HG02981 (cell line): ENCODE results near the gene LIMCH1.

Experiments
- ATAC-seq: cut with Tn5 transposase; IDR thresholded peaks from one replicate; pipeline ENCODE4 v1.9.1; 2021; ENCODE audit warnings: mild to moderate bottlenecking, moderate library complexity; ENCODE audit not compliant: unreplicated experiment

LIMCH1 gene

DNA sequence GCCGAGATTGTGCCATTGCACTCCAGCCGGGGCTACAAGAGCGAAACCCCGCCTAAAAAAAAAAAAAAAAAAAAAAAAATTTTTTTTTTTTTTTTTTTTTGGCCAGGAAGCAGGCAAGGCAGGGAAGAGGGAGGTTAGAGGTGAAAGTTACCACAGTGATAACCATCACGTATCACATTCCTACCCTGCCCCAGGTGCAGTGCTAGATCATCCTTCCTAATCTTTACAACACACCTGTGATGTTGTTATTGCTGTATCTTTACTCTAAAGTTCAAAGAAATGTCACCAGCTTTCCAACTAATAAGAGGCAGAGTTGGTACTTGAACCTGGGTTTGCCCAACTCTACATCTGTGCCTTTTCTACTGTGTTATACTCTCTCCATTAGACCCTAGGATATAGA, 7.2 kb upstream of the LIMCH1 start:
- ATAC-seq: no peak

DNA sequence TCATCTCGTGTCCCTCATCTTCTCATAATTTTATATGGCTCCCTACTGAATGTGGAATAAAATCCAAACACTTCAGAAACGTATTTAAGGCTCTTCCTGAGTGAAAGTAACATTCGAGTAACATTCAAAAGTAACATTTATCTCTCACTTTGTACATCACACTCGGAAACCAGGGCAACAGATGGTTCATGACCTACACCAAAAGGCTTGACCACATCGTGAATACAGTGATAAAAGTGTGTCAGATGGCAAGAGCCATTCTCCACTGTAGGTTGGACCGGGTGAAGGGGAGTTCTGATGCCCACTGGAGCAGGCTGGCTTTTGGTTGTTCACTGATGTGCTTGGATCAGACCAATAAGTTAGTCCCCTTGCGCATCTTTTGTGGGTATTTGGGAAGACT, 5.6 kb upstream of the LIMCH1 start:
- ATAC-seq: no peak

GRCh38 chr4:41532882-41533281, 5.1 kb upstream of the LIMCH1 start:
- ATAC-seq: no peak

- no peak for ATAC-seq
Measured at GRCh38 chr4:41533680-41534079, 4.3 kb upstream of the LIMCH1 start.

DNA sequence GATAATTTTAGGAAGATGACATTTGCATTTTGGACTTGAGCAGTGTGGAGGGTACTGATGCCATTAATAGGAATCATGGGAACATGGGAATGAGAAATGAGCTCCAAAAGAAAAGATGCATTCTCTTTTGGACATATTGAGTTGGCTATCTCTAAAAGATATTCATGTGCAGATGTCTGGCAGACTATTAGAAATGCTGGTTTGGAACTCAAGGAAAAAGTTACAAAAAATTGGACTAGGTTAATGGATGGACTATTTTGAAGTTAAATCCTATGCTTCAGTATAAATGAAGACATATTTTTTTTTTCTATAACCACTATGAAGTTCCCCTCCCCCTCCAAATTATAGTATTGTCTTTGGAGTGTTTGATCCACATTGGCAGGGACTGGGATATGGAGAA, 3.6 kb upstream of the LIMCH1 start:
- ATAC-seq: no peak

DNA sequence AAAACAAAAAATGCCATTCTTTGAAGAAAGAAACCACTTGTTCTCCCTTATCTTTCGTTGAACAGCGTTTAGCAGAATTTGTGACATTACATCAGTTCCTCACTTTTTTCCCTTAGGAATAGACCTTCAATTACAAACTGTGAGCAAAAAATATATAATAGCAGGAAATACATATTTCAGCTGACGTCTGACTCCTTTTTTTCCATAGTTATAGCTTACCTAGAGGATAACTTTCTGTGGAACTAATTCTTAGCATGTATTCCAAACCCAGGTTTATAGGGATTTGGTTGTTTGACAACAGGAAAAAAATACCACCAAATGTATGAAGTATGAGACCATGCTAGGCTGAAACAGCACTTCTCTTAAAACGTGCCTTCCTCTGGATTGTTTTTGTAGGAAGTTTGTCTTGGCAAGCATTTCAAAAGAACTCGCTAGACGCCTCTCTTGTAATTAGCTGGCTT, 2.0 kb upstream of the LIMCH1 start:
- ATAC-seq: no peak

- no peak for ATAC-seq
Measured at GRCh38 chr4:41537292-41537890, 566 bp upstream of the LIMCH1 start.

DNA sequence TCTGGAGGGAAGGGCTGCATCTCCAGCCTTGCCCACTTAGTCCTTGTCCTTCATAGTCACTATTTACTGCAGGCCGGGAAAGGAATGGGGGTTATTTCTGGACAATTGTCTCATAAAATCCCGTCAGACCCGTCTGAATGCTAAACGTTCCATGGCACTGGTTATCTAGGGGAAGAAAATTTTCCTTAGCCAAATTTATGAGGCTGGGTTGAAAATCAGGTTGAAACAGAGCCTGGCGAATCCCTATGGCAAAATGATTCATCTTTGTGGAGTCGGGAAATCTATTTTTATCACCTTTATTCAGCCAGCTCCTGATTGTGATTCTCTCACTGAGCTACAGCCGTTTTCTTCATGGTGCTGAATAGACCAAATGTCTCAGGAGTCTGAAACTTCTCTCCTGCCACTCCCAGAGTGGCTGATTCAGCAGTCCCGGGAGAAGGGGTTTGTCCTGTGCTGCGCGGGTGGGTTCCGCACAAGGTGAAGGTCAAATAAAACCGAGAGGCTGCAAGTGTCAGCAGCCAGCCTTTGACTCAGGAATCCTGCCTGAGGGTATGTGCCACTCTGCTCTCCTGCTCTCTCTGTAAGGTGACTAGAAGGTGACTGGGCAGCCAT, 1.0 kb downstream of the LIMCH1 start:
- no peak for ATAC-seq

GRCh38 chr4:41539711-41540110, 1.8 kb downstream of the LIMCH1 start:
- ATAC-seq: no peak

DNA sequence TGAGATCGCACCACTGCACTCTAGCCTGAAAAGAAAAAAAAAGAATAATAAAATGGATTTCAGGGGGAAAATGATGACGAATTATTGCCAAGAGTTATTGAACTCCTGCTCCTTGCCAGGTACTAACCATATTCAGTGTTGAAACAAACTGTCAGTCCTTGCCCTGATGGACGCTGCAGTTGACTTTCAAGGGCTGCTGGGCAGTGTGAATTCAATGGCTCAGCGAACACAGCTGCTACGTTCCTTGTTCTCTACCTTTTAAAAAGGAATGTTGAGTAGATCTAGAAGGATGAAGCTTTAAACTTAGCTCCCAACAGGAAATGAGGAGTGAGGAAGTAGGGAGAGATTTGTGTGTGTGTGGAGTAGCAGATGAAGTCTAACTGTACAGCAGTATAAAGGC, 2.7 kb downstream of the LIMCH1 start:
- ATAC-seq: no peak

GRCh38 chr4:41541687-41542094, 3.7 kb downstream of the LIMCH1 start:
- no peak for ATAC-seq

GRCh38 chr4:41542526-41543275, 4.7 kb downstream of the LIMCH1 start:
- ATAC-seq: no peak

GRCh38 chr4:41545238-41545637, 7.3 kb downstream of the LIMCH1 start:
- no peak for ATAC-seq

DNA sequence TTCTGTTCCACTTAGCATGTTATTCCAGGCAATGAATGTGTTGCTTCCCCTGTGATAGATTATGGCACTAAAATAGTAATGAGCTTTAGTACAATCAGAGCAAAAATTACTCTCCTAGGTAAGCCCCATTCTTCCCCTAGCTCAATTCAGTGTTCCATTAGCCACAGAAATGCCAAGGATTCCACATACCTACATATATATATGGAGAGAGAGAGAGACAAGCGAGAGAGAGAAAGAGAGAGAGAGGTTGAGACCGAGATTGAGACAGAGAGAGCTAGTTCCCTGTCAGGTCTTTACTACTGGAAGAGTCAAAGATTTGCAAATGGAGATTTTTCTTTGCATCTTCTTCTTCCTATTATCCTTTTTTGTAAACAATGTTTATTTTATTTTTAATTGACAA, 8.7 kb downstream of the LIMCH1 start:
- ATAC-seq: no peak

GRCh38 chr4:41548305-41548880, 10.4 kb downstream of the LIMCH1 start:
- no peak for ATAC-seq

GRCh38 chr4:41549478-41549877, 11.5 kb downstream of the LIMCH1 start:
- ATAC-seq: no peak

DNA sequence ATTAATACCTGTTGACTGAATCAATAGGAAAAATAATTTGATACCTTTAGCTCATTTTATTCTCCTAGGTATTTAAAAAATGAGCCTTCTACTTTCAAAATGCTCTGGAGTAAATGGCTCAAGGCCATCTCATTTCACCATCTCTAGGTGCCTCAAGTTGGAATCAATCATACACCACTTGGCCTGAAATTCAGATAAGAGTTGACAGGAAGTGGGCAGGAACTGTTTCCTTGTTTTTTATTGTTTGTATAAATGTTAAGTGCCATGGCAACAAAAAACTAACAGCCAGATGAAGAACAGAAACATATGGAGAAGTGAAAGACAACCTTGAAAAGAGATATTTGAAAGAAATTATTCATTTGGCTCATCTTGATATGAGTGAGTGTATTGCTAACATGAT, 12.4 kb downstream of the LIMCH1 start:
- no peak for ATAC-seq

DNA sequence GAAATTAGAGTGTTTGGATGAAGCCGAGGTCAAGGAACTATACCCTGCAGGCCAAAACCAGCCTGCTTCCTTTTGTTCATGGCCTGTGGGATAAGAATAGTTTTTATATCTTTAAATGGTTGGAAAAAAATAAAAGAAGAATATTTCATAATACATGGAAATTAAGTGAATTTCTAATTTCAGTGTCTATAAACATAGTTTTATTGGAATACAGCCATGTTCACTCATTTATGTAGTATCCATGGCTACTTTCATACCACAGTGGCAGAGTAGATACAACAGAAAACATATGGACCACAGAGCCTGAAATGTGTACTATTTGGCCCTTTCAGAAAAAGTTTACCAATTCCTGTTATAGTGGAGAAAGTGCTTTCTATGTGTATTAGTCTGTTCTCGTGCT, 13.6 kb downstream of the LIMCH1 start:
- ATAC-seq: no peak

DNA sequence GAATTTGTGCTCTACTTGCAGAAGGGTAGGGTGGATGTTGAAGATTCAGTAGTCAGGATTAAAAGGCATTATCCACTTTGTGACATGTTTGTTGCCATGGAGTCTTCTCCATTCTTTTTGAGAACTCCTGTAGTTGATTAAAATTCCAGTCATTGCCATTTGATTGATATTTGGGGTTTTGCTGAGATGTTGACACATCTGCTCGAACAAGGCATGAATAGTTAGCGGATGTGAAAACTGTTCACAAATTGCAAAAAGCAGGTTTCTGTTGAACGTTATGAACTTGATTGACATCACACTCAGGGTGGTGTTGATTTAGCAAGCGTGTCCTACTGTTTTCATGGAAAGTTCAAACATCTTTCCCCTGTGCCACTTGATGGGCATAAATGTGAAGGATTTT, 16.9 kb downstream of the LIMCH1 start:
- ATAC-seq: no peak

DNA sequence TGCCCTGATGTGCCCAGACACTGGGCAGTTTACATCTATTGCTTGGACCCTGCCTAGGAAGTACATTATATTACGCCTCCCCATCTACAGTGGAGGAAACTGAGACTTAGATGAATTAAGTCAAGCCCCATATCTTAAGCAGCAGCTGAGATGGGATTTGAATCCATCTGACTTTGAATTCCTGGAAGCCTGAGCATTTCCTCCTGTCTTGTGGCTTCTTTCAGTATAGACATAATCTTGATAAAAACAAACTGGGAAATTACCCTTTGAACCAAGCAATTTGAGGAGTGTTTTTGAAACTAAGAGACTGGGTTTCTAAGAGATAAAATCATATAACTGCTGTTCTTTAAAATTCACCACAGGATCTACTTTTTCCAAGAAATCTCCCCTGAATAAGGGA, 18.6 kb downstream of the LIMCH1 start:
- ATAC-seq: no peak

DNA sequence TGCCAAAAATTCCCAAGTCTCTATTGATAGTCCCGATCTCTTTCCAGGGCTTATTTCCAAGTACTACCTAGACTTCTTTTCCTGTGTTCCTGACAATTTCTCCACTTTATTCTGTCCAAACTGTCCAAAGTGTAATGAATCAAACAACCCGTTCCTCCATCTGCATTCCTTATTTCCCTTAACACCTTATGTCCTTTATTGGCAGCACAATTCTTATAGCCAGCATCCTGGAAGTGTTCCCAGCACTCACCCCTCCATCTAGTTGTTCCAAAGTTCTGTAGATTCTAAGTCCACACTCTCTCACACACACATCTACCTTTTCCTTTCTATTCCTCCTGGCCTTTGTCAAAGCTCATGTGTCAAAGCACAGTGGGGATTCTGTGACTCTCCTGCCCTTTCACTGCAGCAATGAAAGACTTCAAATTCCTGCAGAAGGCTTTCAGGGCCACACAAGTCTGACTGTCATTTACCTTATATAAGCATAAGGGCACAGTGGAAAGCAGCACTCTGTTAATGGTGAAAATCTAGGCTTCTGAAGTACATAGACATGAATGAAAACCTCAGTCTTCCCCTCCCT, 22.1 kb downstream of the LIMCH1 start:
- no peak for ATAC-seq

- no peak for ATAC-seq
Measured at GRCh38 chr4:41561244-41561643, 23.3 kb downstream of the LIMCH1 start.
